Lower leg skin (tissue), 3 donors: Measurements from ENCODE around the gene JADE3.

ENCODE experiments used
- CTCF ChIP-seq, 3 donors: fragments of 450-650 bp; IDR thresholded peaks; one replicate each; pipeline ENCODE4 v1.5.1; 2016; ENCODE audit warnings: antibody characterized with exemption in 3 of 3, mild to moderate bottlenecking in 3 of 3, moderate library complexity in 2 of 3
- POLR2A ChIP-seq, 2 donors: fragments of 450-650 bp; IDR thresholded peaks; one replicate each; pipeline ENCODE4 v1.6.1; 2016 to 2017; ENCODE audit warnings: antibody characterized with exemption in 2 of 2, mild to moderate bottlenecking in 1 of 2, moderate library complexity in 1 of 2

- TF ChIP-seq CTCF (IDR thresholded peaks at IDR 0.05) (no peak), POLR2A (IDR thresholded peaks at IDR 0.05) (no peak)
These were observed 1.8 kb upstream of the JADE3 start for GRCh38 chrX:46910415-46910814.
